A673 (cell line): ENCODE results near the gene SCN3A. TPM values are rescaled to one million over a fixed set of nuclear protein-coding genes. Genes with fewer than 3 reads are reported as not detected.

Experiments
- BruUV-seq: library from RNA; stranded (reverse); fragments of 400-500 nt; replicated peaks from 2 replicates; lab custom pipeline; 2021; lab: Mats Ljungman, UMichigan
- CTCF ChIA-PET: fragments of 300-600 bp; sonication (Branson Sonifier 250); formaldehyde crosslinking; loops from one replicate; lab custom pipeline; 2022; ENCODE audit warnings: antibody characterized with exemption; lab: Charles Lee
- POLR2A ChIA-PET: fragments of 300-600 bp; sonication (Branson Sonifier 250); formaldehyde crosslinking; loops from one replicate; lab custom pipeline; 2022; ENCODE audit warnings: antibody characterized with exemption; ENCODE audit not compliant: low non-redundant PET; lab: Charles Lee
- DNase-seq: peaks from one replicate; pipeline ENCODE4 v3.0.0-alpha.2; 2015; ENCODE audit warnings: low spot score
- H3K27ac ChIP-seq: fragments of 200-600 bp; sonication (generic); 2 replicates; pipeline ENCODE4 v1.5.1; 2016; ENCODE audit warnings: mixed run types, low read depth, mild to moderate bottlenecking, mixed read lengths, antibody characterized with exemption, low read length; ENCODE audit not compliant: poor library complexity, severe bottlenecking
- H3K27me3 ChIP-seq: fragments of 200-600 bp; sonication (generic); replicated peaks from 2 replicates; pipeline ENCODE4 v1.6.1; 2017; ENCODE audit warnings: mixed run types, low read depth, mild to moderate bottlenecking, mixed read lengths, antibody characterized with exemption, low read length; ENCODE audit not compliant: insufficient read depth, poor library complexity
- H3K36me3 ChIP-seq: fragments of 200-600 bp; sonication (generic); 2 replicates; pipeline ENCODE4 v1.6.1; 2016; ENCODE audit warnings: mixed run types, mild to moderate bottlenecking, mixed read lengths, antibody characterized with exemption, low read length; ENCODE audit not compliant: insufficient read depth, poor library complexity, severe bottlenecking
- H3K4me1 ChIP-seq: fragments of 200-600 bp; sonication (generic); 2 replicates; pipeline ENCODE4 v1.6.1; 2017; ENCODE audit warnings: mixed run types, mild to moderate bottlenecking, mixed read lengths, antibody characterized with exemption, low read length; ENCODE audit not compliant: insufficient read depth, poor library complexity, severe bottlenecking
- H3K4me3 ChIP-seq: fragments of 200-600 bp; sonication (generic); 2 replicates; pipeline ENCODE4 v1.5.1; 2016; ENCODE audit warnings: low read depth, mixed run types, mild to moderate bottlenecking, mixed read lengths, low read length; ENCODE audit not compliant: poor library complexity, severe bottlenecking
- H3K9me3 ChIP-seq: fragments of 200-600 bp; sonication (generic); 2 replicates; pipeline ENCODE4 v1.6.1; 2016; ENCODE audit warnings: mixed run types, low read depth, mild to moderate bottlenecking, mixed read lengths, antibody characterized with exemption, low read length; ENCODE audit not compliant: poor library complexity, severe bottlenecking
- CTCF ChIP-seq: fragments of 300-800, 200-600 bp; sonication (generic); conservative IDR thresholded peaks from 2 replicates; pipeline ENCODE4 v1.5.1; 2017; ENCODE audit warnings: low read depth, mild to moderate bottlenecking, antibody characterized with exemption, low read length, moderate library complexity, mixed read lengths
- EZH2 ChIP-seq: fragments of 200-600 bp; sonication (generic); IDR thresholded peaks from 2 replicates; pipeline ENCODE4 v1.6.1; 2017; ENCODE audit warnings: borderline replicate concordance, low read depth, mild to moderate bottlenecking, mixed read lengths, antibody characterized with exemption, low read length; ENCODE audit not compliant: poor library complexity, severe bottlenecking
- intact Hi-C: fragments of 100-400 bp; cut with micrococcal nuclease; formaldehyde crosslinking; loops from one replicate; pipeline ENCODE4 v1.10.0; 2022; ENCODE audit not compliant: unreplicated experiment
- total RNA-seq: library from RNA; stranded (reverse); gene quantifications from 2 replicates; pipeline ENCODE4 v1.2.3, GENCODE V29; 2021

The SCN3A gene
- total RNA-seq, 1 experiment from 2014 or later = 0.04 TPM

- TF ChIP-seq EZH2 (no peak), CTCF (no peak)
- Histone ChIP-seq H3K4me1 (no peaks in the 10 kb centered on the region), H3K9me3 (no peaks in the 10 kb centered on the region), H3K36me3 (no peaks in the 10 kb centered on the region), H3K27me3 (no peaks in the 10 kb centered on the region), H3K27ac (no peak overlapping the region), H3K4me3 (no peak overlapping the region)
- no TSS peak for BruUV-seq
- ChIA-PET POLR2A (no interaction called here), CTCF (no interaction called here)
- no peak for DNase-seq
- intact Hi-C loops = no loop called here
Measured at GRCh38 chr2:165109915-165110314, 93.9 kb downstream of the SCN3A start.

- TF ChIP-seq EZH2 (no peak), CTCF (no peak)
- CTCF ChIA-PET = no interaction called here
- Histone ChIP-seq H3K27ac (no peak overlapping the region), H3K9me3 (no peaks in the 10 kb centered on the region), H3K4me3 (no peak overlapping the region), H3K27me3 (no peaks in the 10 kb centered on the region), H3K36me3 (no peaks in the 10 kb centered on the region), H3K4me1 (no peaks in the 10 kb centered on the region)
- no peak for DNase-seq
- intact Hi-C loops = no loop called here
- no TSS peak for BruUV-seq
- POLR2A ChIA-PET = interaction anchor here (0.7 kb wide), 1 partner anchor 70 kb away, joined by 3 read pairs; no protein-coding TSS in a partner anchor
Measured at GRCh38 chr2:165105926-165106325, 97.9 kb downstream of the SCN3A start.

GRCh38 chr2:165087933-165088901 lies 115.6 kb downstream of the SCN3A start:
- POLR2A ChIA-PET = no interaction called here
- no peaks in the 10 kb centered on the region for H3K27me3 ChIP-seq
- DNase-seq = no peak
- intact Hi-C loops = no loop called here
- CTCF ChIA-PET = interaction anchor here (0.5 to 0.6 kb wide), 2 partner anchors 28 to 71 kb away, joined by 3 to 7 read pairs; no protein-coding TSS in a partner anchor
- H3K4me1 ChIP-seq = no peaks in the 10 kb centered on the region
- no peaks in the 10 kb centered on the region for H3K9me3 ChIP-seq
- no peak for TF ChIP-seq EZH2
- TF ChIP-seq CTCF = no peak; the same call in 1 of the 2 replicates
- H3K36me3 ChIP-seq = no peaks in the 10 kb centered on the region
- H3K27ac ChIP-seq = no peak overlapping the region
- H3K4me3 ChIP-seq = no peak overlapping the region
- no TSS peak for BruUV-seq
